GM19455 (cell line): ENCODE data around the gene SEMA5A.

Experiments
- ATAC-seq: cut with Tn5 transposase; IDR thresholded peaks from one replicate; pipeline ENCODE4 v1.9.1; 2021; ENCODE audit not compliant: unreplicated experiment

SEMA5A gene

GRCh38 chr5:9090381-9091026 is 455.4 kb downstream of the SEMA5A start:
- no peak for ATAC-seq

- no peak for ATAC-seq
Measured at GRCh38 chr5:9089893-9090292, 456.0 kb downstream of the SEMA5A start.

GRCh38 chr5:9082996-9083395 is 462.9 kb downstream of the SEMA5A start:
- ATAC-seq = no peak

GRCh38 chr5:9072701-9073100 is 473.2 kb downstream of the SEMA5A start:
- ATAC-seq = no peak

- ATAC-seq = no peak
Measured at GRCh38 chr5:9071524-9071923, 474.4 kb downstream of the SEMA5A start.

- ATAC-seq = no peak
Measured at GRCh38 chr5:9071074-9071473, 474.8 kb downstream of the SEMA5A start.

GRCh38 chr5:9069650-9070049 is 476.2 kb downstream of the SEMA5A start:
- ATAC-seq = no peak

GRCh38 chr5:9067154-9067553 is 478.7 kb downstream of the SEMA5A start:
- no peak for ATAC-seq

- no peak for ATAC-seq
Measured at GRCh38 chr5:9066349-9066748, 479.5 kb downstream of the SEMA5A start.

- ATAC-seq = no peak
Measured at GRCh38 chr5:9063615-9064245, 482.1 kb downstream of the SEMA5A start.

- ATAC-seq = no peak
Measured at GRCh38 chr5:9062873-9063272, 483.0 kb downstream of the SEMA5A start.

GRCh38 chr5:9059920-9060691 is 485.8 kb downstream of the SEMA5A start:
- no peak for ATAC-seq

GRCh38 chr5:9058666-9059065 is 487.2 kb downstream of the SEMA5A start:
- no peak for ATAC-seq

GRCh38 chr5:9058161-9058560 is 487.7 kb downstream of the SEMA5A start:
- ATAC-seq = no peak

GRCh38 chr5:9057406-9058000 is 488.4 kb downstream of the SEMA5A start:
- no peak for ATAC-seq

- ATAC-seq = no peak
Measured at GRCh38 chr5:9056046-9056445, 489.8 kb downstream of the SEMA5A start.

- ATAC-seq = no peak
Measured at GRCh38 chr5:9054821-9055589, 490.9 kb downstream of the SEMA5A start.

- ATAC-seq = no peak
Measured at GRCh38 chr5:9054322-9054721, 491.6 kb downstream of the SEMA5A start.

- no peak for ATAC-seq
Measured at GRCh38 chr5:9052421-9052820, 493.5 kb downstream of the SEMA5A start.

- ATAC-seq = no peak
Measured at GRCh38 chr5:9051779-9052178, 494.1 kb downstream of the SEMA5A start.

GRCh38 chr5:9047932-9048331 is 497.9 kb downstream of the SEMA5A start:
- no peak for ATAC-seq
